GM08714 (cell line): Measurements from ENCODE around the gene ACSL5.
"Not testable (repeated sequence)": the region's sequence is repeated elsewhere in the genome, so short reads cannot be mapped to it uniquely, and the experiment has no call there.

Experiments used
- H3K4me3 ChIP-seq: fragments of 200-500 bp; sonication (Bioruptor generic); 2 replicates; pipeline ENCODE4 v1.5.1; 2014; ENCODE audit warnings: mild to moderate bottlenecking, low read length, inconsistent platforms
- ZNF274 ChIP-seq: IDR thresholded peaks from 2 replicates; pipeline ENCODE4 v1.6.1; 2012; ENCODE audit warnings: mild to moderate bottlenecking, low read depth, low read length

ACSL5 gene

DNA sequence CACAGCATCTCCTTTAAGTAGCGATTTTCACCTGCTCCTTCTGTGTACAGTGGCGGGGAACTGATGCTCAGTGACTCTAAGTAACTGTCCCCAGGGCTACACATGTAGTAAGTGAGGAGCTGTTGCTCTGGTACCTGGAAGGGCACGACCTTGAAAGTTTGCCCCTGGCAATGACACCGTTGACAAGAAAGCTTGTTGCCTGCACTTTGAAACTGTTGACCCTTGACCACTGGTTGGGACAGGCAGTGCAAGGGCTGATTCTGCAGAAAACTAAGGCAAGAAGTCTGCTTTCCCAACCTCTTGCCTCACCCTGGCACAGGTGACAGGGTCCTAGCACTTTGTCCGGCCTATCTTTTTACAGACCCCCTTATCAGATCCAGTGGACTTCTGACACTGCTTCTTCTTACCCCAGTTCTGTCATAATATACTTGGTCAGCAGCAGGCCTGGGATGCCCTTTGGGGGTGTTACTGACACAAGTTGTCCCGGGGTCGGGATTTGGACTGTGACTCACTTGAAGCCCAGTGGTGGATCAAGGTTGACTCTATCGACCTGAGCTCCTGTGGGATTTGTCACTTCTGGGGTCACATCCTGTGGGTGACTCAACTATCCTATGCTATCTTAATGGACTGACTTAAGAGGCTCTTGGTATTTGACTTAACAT, 5.8 kb downstream of the ACSL5 start:
- TF ChIP-seq ZNF274: no peak
- no peak overlapping the region for H3K4me3 ChIP-seq

DNA sequence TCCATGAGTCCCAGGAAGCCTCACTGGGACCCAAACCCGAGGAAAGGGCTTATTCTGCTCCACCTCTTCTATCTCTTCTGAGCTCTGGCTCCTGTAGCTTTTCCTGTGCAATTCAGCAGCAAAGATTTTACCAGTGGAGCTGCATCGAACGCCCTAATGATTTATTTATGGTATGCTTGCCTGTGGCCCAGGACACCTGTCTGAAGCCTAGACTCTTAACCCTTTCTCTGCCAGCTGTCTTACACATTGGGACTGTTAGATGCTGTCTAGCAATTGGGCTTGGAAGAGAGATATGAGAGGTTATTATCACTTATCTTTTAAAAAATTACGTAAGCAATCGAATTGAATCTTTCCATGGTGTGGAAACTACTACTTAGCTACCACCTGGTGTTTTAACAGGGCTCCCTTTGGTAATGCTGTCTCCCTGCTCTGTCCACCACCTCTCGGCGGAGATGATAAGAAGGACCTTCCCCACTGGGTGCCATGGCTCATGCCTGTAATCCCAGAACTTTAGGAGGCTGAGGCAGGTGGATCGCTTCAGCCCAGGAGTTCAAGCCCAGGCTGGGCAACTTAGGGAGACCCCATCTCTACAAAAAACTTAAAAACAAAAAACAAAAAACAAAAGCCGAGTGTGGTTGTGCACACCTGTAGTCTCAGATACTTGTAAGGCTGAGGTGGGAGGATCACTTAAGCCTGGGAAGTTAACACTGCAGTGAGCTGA, 8.8 kb downstream of the ACSL5 start:
- H3K4me3 ChIP-seq: no peak overlapping the region
- no peak for TF ChIP-seq ZNF274

DNA sequence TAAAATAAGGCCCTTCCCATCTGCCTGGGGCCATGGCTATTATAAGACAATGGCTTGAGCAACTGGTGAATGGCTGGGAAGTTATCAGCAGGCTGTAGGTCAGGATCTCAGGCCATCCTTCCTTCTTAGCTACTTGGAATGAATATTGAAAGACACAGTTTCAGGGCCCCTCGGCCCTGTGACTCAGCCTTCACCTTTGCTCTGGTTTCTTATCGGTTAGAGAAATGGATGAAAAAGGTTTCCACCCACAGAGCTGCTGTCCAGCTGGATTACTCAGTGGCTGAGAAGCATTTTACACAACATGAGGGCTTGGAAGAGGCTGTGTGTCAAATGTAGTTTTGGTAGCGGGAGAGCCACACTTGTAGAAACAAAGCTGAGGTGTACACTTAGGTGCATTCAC, 9.4 kb downstream of the ACSL5 start:
- H3K4me3 ChIP-seq: no peak overlapping the region
- no peak for TF ChIP-seq ZNF274

DNA sequence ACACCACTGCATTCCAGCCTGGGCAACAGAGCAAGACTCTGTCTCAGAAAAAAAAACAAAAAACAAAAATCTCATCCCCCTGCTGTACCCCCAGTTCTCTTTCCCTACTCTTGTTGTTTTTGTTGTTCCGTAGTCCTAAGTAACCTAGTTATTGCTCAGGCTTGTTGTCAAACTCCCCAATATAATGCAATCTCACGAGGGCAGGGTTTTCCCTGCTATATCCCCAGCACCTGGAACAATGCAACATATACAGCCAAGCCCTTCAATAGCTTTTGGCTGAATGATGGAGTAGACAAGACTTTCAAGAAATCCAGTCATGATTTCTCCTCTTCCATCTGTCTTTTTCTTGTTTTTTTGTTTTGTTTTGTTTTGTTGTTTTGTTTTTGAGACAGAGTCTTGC, 10.2 kb downstream of the ACSL5 start:
- no peak for TF ChIP-seq ZNF274
- H3K4me3 ChIP-seq: no peak overlapping the region

DNA sequence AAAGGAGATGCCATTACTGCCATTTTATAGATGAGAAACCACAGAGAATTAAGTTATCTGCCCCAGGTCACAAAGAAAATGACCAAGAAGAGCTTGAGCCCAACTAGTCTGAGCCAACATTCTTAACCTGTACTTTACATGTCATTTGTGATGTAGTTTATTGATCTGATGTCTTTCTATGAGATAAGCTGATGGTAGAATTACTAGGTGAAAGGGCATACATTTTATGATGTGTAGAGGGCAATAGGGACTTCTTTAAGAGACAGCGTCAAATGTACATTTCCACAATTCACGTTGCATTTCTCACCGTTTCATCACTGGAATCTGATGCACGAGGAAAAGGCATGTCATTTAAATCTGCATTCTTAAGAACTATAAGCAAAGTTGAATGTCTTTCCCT, 11.3 kb downstream of the ACSL5 start:
- no peak for TF ChIP-seq ZNF274
- no peak overlapping the region for H3K4me3 ChIP-seq

DNA sequence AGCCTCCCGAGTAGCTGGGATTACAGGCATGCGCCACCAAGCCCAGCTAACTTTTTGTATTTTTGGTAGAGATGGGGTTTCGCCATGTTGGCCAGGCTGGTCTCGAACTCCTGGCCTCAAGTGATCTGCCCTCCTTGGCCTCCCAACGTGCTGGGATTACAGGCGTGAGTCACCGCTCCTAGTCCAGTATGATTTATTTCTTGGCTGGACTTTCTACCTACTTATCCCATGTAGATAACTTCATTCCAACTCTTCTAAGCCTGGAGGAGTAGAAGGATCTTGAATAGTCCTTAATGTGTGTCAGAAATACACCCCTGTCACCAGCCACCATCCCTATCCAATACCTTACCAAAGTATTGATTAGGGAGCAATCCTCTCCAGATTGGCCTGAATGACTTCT, 14.1 kb downstream of the ACSL5 start:
- not testable (repeated sequence) for H3K4me3 ChIP-seq

DNA sequence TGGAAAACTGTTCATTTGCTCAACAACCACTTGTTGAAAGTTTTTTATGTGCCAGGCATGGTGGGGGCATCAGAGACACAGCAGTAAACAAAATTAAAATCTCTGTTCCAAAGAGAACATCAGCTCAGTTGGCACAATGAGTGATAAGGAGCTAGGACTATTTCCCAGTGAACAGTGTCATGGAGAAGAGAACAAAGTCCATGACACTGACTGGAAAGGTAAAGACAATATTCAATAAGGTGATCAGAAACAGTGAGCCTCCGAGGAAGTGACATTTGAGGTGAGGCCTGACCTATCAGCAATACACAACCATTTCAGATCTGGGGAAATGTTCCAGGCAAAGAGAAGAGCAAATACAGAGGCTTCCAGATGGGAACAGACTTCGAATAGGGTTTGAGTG, 14.6 kb downstream of the ACSL5 start:
- H3K4me3 ChIP-seq: no peak overlapping the region
- TF ChIP-seq ZNF274: no peak

DNA sequence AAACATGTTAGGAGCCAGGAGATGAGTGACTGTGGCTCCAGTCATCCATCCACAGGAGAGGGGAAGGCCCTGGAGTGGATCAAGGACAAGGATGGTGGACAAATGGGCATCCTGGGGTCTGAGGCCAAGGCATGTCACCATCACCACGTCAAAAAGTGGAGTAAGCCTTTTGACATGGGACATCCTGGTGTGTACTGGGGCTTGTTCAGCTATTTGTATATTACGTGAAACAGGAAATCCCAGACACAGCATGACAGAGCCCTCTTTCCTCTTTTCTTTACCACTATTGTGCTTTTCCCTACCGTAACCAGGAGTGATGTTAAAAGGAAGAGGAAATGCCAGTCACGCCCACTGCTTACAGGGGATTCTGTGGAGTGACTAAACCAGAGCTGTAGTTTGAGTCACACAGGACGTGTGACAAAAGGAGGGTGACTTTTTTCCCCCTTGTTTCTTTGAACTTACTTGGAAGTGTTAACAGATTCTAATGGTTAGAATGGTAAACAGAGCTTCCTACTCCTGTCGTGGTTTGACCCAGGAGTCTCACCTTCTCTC, 15.4 kb downstream of the ACSL5 start:
- no peak overlapping the region for H3K4me3 ChIP-seq
- no peak for TF ChIP-seq ZNF274

DNA sequence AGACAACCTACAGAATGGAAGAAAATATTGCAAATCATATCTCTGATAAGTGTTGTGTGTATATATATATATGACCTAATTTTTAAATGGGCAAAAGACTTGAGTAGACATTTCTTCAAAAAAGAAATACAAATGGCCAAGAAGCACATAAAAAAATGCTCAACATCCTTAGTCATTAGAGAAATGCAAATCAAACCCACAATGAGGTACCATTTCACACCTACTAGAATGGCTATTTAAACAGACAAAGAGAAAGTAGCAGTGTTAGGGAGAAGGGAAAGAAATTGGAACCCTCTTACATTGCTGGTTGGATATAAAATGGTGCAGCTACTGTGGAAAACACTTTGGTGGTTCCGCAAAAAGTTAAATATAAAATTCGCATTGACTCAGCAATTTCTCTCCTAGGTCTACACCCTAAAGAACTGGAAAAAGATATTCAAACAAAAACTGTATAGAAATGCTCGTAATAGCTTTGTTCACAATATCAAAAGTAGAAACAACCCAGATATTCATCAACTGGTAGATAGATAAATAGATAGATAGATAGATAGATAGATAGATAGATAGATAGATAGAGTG, 16.3 kb downstream of the ACSL5 start:
- H3K4me3 ChIP-seq: no peak overlapping the region
- TF ChIP-seq ZNF274: no peak

DNA sequence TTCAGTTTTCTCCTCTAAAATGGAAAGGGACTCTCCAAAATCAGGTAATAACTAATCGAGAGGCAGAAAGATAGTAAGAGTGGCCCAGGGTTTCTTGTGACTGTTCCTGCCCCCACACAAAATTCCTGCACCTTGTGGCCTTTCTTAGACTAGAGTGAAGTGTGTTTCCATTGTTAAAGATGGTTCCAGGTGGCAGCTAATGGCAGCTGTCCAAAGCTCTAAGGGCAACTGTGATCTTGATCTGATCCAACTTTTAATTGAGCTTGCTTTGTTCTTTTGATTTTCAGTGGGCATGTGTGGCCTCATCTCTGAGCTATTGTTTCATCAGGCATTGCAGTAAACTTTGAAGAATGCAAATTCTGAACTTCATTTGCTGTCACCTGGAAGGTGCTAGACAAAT, 19.4 kb downstream of the ACSL5 start:
- no peak overlapping the region for H3K4me3 ChIP-seq
- TF ChIP-seq ZNF274: no peak

DNA sequence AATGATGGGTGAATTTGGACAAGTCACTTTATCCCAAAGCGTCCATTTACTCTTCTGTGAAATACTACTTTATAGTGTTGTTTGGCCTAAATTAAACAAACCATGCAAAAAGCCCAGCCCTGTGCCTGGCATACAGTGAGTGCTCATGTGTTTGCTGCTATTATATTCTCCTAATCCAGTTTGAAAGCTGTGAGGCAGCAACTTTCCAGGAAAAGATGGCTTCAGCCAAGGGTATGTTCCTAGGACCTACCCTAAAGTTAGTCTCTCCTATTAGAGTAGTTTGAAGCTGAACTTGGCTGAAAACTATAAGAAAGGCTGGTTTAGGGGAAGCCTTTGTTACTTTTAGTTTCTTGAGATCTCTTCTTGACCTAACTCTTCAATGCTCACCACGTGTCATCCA, 19.9 kb downstream of the ACSL5 start:
- no peak overlapping the region for H3K4me3 ChIP-seq
- no peak for TF ChIP-seq ZNF274

DNA sequence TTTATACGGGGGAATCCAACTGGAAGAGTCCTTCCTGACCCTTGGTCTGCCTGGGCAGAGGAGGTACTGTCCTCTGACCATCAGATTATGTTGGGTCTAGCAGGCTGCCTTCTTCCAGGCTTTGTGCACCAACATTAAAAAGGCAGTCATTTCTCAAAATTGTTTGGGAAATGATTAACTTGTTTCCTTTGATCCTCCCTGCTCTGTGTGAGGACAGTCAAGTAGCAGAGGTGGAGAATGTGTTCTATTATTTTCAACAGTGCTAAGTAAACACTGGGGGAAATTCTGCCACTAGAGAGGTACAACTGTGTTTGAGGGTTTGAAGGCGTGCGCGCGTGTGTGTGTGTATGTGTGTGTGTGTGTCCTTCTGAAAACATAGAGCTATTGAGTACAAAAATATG, 20.6 kb downstream of the ACSL5 start:
- no peak for TF ChIP-seq ZNF274
- no peak overlapping the region for H3K4me3 ChIP-seq

DNA sequence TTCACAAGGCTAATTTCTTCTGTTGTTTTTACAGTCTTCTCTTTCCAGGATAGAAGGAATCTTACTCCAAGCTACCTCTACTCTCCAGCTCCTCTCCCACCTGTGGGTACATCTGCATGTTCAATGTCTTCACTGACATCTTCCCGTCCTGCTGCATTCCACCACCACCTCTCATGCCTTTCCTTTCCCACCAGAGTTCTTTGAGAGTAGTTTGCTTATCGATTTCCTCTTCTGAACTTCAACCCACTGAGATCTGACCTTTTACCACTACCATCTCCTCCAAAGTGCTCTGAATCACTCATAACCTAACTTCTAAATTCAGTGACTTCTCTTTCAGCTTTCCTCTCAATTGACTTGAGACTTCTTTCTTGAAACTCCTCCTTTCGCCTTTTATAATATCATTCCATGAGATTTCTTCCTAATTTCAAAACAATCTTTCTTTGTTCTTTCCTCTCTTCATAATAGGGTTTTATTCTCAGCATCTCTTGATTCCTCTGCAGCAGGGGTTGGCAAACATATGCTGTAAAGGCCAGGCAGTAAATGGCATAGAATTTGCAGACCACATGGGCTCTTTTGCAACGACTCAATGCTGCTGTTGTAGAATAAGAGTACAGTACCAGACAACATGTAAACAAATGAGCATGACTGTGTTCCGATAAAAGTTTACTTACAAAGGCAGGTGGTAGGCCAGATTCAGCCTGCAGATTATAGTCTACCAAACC, 22.1 kb downstream of the ACSL5 start:
- TF ChIP-seq ZNF274: no peak
- H3K4me3 ChIP-seq: no peak overlapping the region

DNA sequence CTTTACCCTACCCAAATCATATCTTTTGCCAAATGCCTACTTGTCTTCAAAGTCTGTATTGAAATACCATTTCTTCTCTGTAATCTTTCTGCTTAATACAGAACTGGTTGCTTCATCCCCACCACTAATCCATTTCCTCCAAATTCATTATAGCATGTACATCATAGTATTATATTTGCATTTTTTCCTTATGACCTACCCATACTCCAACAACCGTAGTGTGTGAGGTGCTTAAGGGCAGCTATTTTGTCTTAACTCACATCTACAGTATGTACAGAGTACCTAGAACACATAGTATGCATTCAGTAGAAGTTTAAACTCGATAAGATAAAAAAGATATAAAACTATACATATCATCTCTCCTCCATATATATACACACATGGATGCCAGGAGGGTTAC, 23.7 kb downstream of the ACSL5 start:
- no peak for TF ChIP-seq ZNF274
- no peak overlapping the region for H3K4me3 ChIP-seq

DNA sequence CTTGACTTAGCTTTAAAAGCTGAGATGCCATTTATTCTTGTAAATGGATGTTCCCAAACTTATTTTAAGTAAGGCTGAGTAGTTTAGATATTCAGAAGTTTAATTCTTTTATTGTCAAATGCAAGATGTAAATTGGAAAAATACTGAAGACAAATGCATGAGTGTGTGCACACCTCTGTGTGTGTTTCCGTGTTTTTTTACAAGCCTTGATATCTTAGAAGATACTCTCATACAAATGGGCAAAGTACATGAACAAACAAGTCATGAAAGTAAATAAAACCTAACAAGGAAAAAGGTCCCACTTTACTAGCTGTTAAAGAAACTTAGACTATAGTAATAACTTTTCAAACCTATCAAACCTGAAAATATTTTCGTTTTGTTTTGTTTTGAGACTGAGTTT, 29.0 kb downstream of the ACSL5 start:
- no peak for TF ChIP-seq ZNF274

More for the DNA sequence above, 29.0 kb downstream of the ACSL5 start:
- no peak overlapping the region for H3K4me3 ChIP-seq
